ENCODE results near the gene MDC1.

MDC1 gene

GRCh38 chr6:30655743-30656094 lies 61.4 kb downstream of the MDC1 start:
- Histone ChIP-seq H3K4me3 (ENCODE audit: low read depth, low read length) (no peak overlapping the region), H3K27me3 (ENCODE audit: insufficient read depth, low read depth, severe bottlenecking) (no peaks in the 10 kb centered on the region), H3K27ac (no peak overlapping the region), H3K36me3 (peaks cover 99% of the 10 kb centered on the region), H3K9me3 (ENCODE audit: severe bottlenecking) (no peaks in the 10 kb centered on the region)
- DNase-seq, result no peak
- no peak for TF ChIP-seq CTCF (IDR thresholded peaks at IDR 0.05; ENCODE audit: low read depth, low read length)

GRCh38 chr6:30654798-30655742 lies 62.0 kb downstream of the MDC1 start:
- H3K27me3 ChIP-seq (ENCODE audit: insufficient read depth, low read depth, severe bottlenecking), result no peaks in the 10 kb centered on the region
- H3K36me3 ChIP-seq, result peaks cover 99% of the 10 kb centered on the region
- H3K4me3 ChIP-seq (ENCODE audit: low read depth, low read length), result no peak overlapping the region
- no peaks in the 10 kb centered on the region for H3K9me3 ChIP-seq (ENCODE audit: severe bottlenecking)
- DNase-seq, result no peak
- H3K27ac ChIP-seq, result no peak overlapping the region
- TF ChIP-seq CTCF (IDR thresholded peaks at IDR 0.05; ENCODE audit: low read depth, low read length), result no peak

GRCh38 chr6:30651143-30651542 lies 65.9 kb downstream of the MDC1 start:
- Histone ChIP-seq H3K9me3 (ENCODE audit: severe bottlenecking) (no peaks in the 10 kb centered on the region), H3K27me3 (ENCODE audit: insufficient read depth, low read depth, severe bottlenecking) (no peaks in the 10 kb centered on the region), H3K27ac (no peak overlapping the region), H3K36me3 (peaks cover 84% of the 10 kb centered on the region), H3K4me3 (ENCODE audit: low read depth, low read length) (no peak overlapping the region)
- TF ChIP-seq CTCF (IDR thresholded peaks at IDR 0.05; ENCODE audit: low read depth, low read length), result no peak
- no peak for DNase-seq
